ENCODE data around the gene ATXN2. TPM values are rescaled to one million over a fixed set of nuclear protein-coding genes. Genes with fewer than 3 reads are reported as not detected.

The ATXN2 gene
- total RNA-seq, 1 experiment from 2014 or later: 17.2 TPM

- H3K4me3 ChIP-seq (ENCODE audit: low read length): no peak overlapping the region
- DNase-seq (no peak), ATAC-seq (no peak)
- H2AFZ ChIP-seq (ENCODE audit: low read length): no peak overlapping the region
- no peak overlapping the region for H3K4me2 ChIP-seq (ENCODE audit: low read length)
- H4K20me1 ChIP-seq (ENCODE audit: low read length): no peaks in the 10 kb centered on the region
- H3K36me3 ChIP-seq (ENCODE audit: low read depth, low read length): peaks cover 31% of the 10 kb centered on the region
- no peak overlapping the region for H3K9ac ChIP-seq (ENCODE audit: low read length)
- no peaks in the 10 kb centered on the region for H3K9me3 ChIP-seq (ENCODE audit: low read length)
- H3K27me3 ChIP-seq (ENCODE audit: low read length): no peaks in the 10 kb centered on the region
- H3K79me2 ChIP-seq (ENCODE audit: low read length): no peaks in the 10 kb centered on the region
- TF ChIP-seq EZH2phosphoT487 (IDR thresholded peaks at IDR 0.05; ENCODE audit: borderline replicate concordance, low read length) (no peak), CTCF (conservative IDR thresholded peaks at IDR 0.05; ENCODE audit: low read depth, low read length) (no peak), EZH2 (IDR thresholded peaks at IDR 0.05; ENCODE audit: low read length, unreplicated experiment) (no peak)
- H3K9me2 ChIP-seq (replicated peaks; ENCODE audit: low read length): no peaks in the 10 kb centered on the region
- BruUV-seq (replicated peaks): no TSS peak
- H3K27ac ChIP-seq (ENCODE audit: low read length): no peak overlapping the region
- no peaks in the 10 kb centered on the region for H3K4me1 ChIP-seq (ENCODE audit: insufficient read depth, low read length)
- POLR2A ChIA-PET (ENCODE audit: unreplicated experiment): no interaction called here
- CTCF ChIA-PET: no interaction called here
- intact Hi-C loops (cut with micrococcal nuclease): no loop called here
- H3F3A ChIP-seq (ENCODE audit: low read length, unreplicated experiment): no peaks in the 10 kb centered on the region
Observed at GRCh38 chr12:111471236-111471635, 127.9 kb downstream of the ATXN2 start.

- H3F3A ChIP-seq (ENCODE audit: low read length, unreplicated experiment): no peaks in the 10 kb centered on the region
- H3K36me3 ChIP-seq (ENCODE audit: low read depth, low read length): peaks cover 32% of the 10 kb centered on the region
- DNase-seq (no peak), ATAC-seq (peak; percentile 37)
- ChIA-PET CTCF (no interaction called here), POLR2A (ENCODE audit: unreplicated experiment) (no interaction called here)
- H3K27ac ChIP-seq (ENCODE audit: low read length): peak overlapping the region; percentile 14
- H3K9ac ChIP-seq (ENCODE audit: low read length): 0 out of 2 replicates have a peak overlapping the region, but pooled peaks have one; percentile 5
- TF ChIP-seq EZH2phosphoT487 (IDR thresholded peaks at IDR 0.05; ENCODE audit: borderline replicate concordance, low read length): no peak
- no peak for TF ChIP-seq EZH2 (IDR thresholded peaks at IDR 0.05; ENCODE audit: low read length, unreplicated experiment)
- no peak for TF ChIP-seq CTCF (conservative IDR thresholded peaks at IDR 0.05; ENCODE audit: low read depth, low read length)
- intact Hi-C loops (cut with micrococcal nuclease): no loop called here
- BruUV-seq (replicated peaks): no TSS peak
- no peaks in the 10 kb centered on the region for H4K20me1 ChIP-seq (ENCODE audit: low read length)
- no peaks in the 10 kb centered on the region for H3K79me2 ChIP-seq (ENCODE audit: low read length)
- H3K4me3 ChIP-seq (ENCODE audit: low read length): no peak overlapping the region
- no peaks in the 10 kb centered on the region for H3K9me2 ChIP-seq (replicated peaks; ENCODE audit: low read length)
- H3K4me1 ChIP-seq (ENCODE audit: insufficient read depth, low read length): no peaks in the 10 kb centered on the region
- no peak overlapping the region for H2AFZ ChIP-seq (ENCODE audit: low read length)
- H3K27me3 ChIP-seq (ENCODE audit: low read length): no peaks in the 10 kb centered on the region
- no peaks in the 10 kb centered on the region for H3K9me3 ChIP-seq (ENCODE audit: low read length)
- no peak overlapping the region for H3K4me2 ChIP-seq (ENCODE audit: low read length)
Observed at GRCh38 chr12:111469401-111469800, 129.7 kb downstream of the ATXN2 start.

- intact Hi-C loops (cut with micrococcal nuclease): no loop called here
- no peak overlapping the region for H3K4me3 ChIP-seq (ENCODE audit: low read length)
- ATAC-seq: no peak
- H2AFZ ChIP-seq (ENCODE audit: low read length): no peak overlapping the region
- peaks cover 29% of the 10 kb centered on the region for H3K36me3 ChIP-seq (ENCODE audit: low read depth, low read length)
- H3K9ac ChIP-seq (ENCODE audit: low read length): peak overlapping the region; percentile 10; the same call in 1 of the 2 replicates
- H3K79me2 ChIP-seq (ENCODE audit: low read length): no peaks in the 10 kb centered on the region
- no peaks in the 10 kb centered on the region for H3F3A ChIP-seq (ENCODE audit: low read length, unreplicated experiment)
- no peaks in the 10 kb centered on the region for H3K9me3 ChIP-seq (ENCODE audit: low read length)
- no peak for DNase-seq
- no peaks in the 10 kb centered on the region for H3K4me1 ChIP-seq (ENCODE audit: insufficient read depth, low read length)
- TF ChIP-seq EZH2phosphoT487 (IDR thresholded peaks at IDR 0.05; ENCODE audit: borderline replicate concordance, low read length) (no peak), EZH2 (IDR thresholded peaks at IDR 0.05; ENCODE audit: low read length, unreplicated experiment) (no peak), CTCF (conservative IDR thresholded peaks at IDR 0.05; ENCODE audit: low read depth, low read length) (no peak)
- no peaks in the 10 kb centered on the region for H4K20me1 ChIP-seq (ENCODE audit: low read length)
- peak overlapping the region; percentile 57 for H3K27ac ChIP-seq (ENCODE audit: low read length)
- no peaks in the 10 kb centered on the region for H3K9me2 ChIP-seq (replicated peaks; ENCODE audit: low read length)
- no TSS peak for BruUV-seq (replicated peaks)
- H3K4me2 ChIP-seq (ENCODE audit: low read length): no peak overlapping the region
- ChIA-PET CTCF (no interaction called here), POLR2A (ENCODE audit: unreplicated experiment) (no interaction called here)
- no peaks in the 10 kb centered on the region for H3K27me3 ChIP-seq (ENCODE audit: low read length)
Observed at GRCh38 chr12:111467857-111468241, 131.3 kb downstream of the ATXN2 start.
